A673 (cell line): Measurements from ENCODE around the gene DLG2. TPM values are rescaled to one million over a fixed set of nuclear protein-coding genes. Genes with fewer than 3 reads are reported as not detected.

Source experiments
- BruUV-seq: library from RNA; stranded (reverse); fragments of 400-500 nt; replicated peaks from 2 replicates; lab custom pipeline; 2021; lab: Mats Ljungman, UMichigan
- CTCF ChIA-PET: fragments of 300-600 bp; sonication (Branson Sonifier 250); formaldehyde crosslinking; loops from one replicate; lab custom pipeline; 2022; ENCODE audit warnings: antibody characterized with exemption; lab: Charles Lee
- POLR2A ChIA-PET: fragments of 300-600 bp; sonication (Branson Sonifier 250); formaldehyde crosslinking; loops from one replicate; lab custom pipeline; 2022; ENCODE audit warnings: antibody characterized with exemption; ENCODE audit not compliant: low non-redundant PET; lab: Charles Lee
- DNase-seq: peaks from one replicate; pipeline ENCODE4 v3.0.0-alpha.2; 2015; ENCODE audit warnings: low spot score
- H3K27ac ChIP-seq: fragments of 200-600 bp; sonication (generic); 2 replicates; pipeline ENCODE4 v1.5.1; 2016; ENCODE audit warnings: mixed run types, low read depth, mild to moderate bottlenecking, mixed read lengths, antibody characterized with exemption, low read length; ENCODE audit not compliant: poor library complexity, severe bottlenecking
- H3K27me3 ChIP-seq: fragments of 200-600 bp; sonication (generic); replicated peaks from 2 replicates; pipeline ENCODE4 v1.6.1; 2017; ENCODE audit warnings: mixed run types, low read depth, mild to moderate bottlenecking, mixed read lengths, antibody characterized with exemption, low read length; ENCODE audit not compliant: insufficient read depth, poor library complexity
- H3K36me3 ChIP-seq: fragments of 200-600 bp; sonication (generic); 2 replicates; pipeline ENCODE4 v1.6.1; 2016; ENCODE audit warnings: mixed run types, mild to moderate bottlenecking, mixed read lengths, antibody characterized with exemption, low read length; ENCODE audit not compliant: insufficient read depth, poor library complexity, severe bottlenecking
- H3K4me1 ChIP-seq: fragments of 200-600 bp; sonication (generic); 2 replicates; pipeline ENCODE4 v1.6.1; 2017; ENCODE audit warnings: mixed run types, mild to moderate bottlenecking, mixed read lengths, antibody characterized with exemption, low read length; ENCODE audit not compliant: insufficient read depth, poor library complexity, severe bottlenecking
- H3K4me3 ChIP-seq: fragments of 200-600 bp; sonication (generic); 2 replicates; pipeline ENCODE4 v1.5.1; 2016; ENCODE audit warnings: low read depth, mixed run types, mild to moderate bottlenecking, mixed read lengths, low read length; ENCODE audit not compliant: poor library complexity, severe bottlenecking
- H3K9me3 ChIP-seq: fragments of 200-600 bp; sonication (generic); 2 replicates; pipeline ENCODE4 v1.6.1; 2016; ENCODE audit warnings: mixed run types, low read depth, mild to moderate bottlenecking, mixed read lengths, antibody characterized with exemption, low read length; ENCODE audit not compliant: poor library complexity, severe bottlenecking
- EZH2 ChIP-seq: fragments of 200-600 bp; sonication (generic); IDR thresholded peaks from 2 replicates; pipeline ENCODE4 v1.6.1; 2017; ENCODE audit warnings: borderline replicate concordance, low read depth, mild to moderate bottlenecking, mixed read lengths, antibody characterized with exemption, low read length; ENCODE audit not compliant: poor library complexity, severe bottlenecking
- intact Hi-C: fragments of 100-400 bp; cut with micrococcal nuclease; formaldehyde crosslinking; loops from one replicate; pipeline ENCODE4 v1.10.0; 2022; ENCODE audit not compliant: unreplicated experiment
- total RNA-seq: library from RNA; stranded (reverse); gene quantifications from 2 replicates; pipeline ENCODE4 v1.2.3, GENCODE V29; 2021
- TF ChIP-seq, protein P1 (sequence below): fragments of 300-800, 200-600 bp; sonication (generic); conservative IDR thresholded peaks from 2 replicates; pipeline ENCODE4 v1.5.1; 2017; ENCODE audit warnings: low read depth, mild to moderate bottlenecking, antibody characterized with exemption, low read length, moderate library complexity, mixed read lengths

Gene DLG2
- total RNA-seq, 1 experiment from 2014 or later = 277 TPM

DNA sequence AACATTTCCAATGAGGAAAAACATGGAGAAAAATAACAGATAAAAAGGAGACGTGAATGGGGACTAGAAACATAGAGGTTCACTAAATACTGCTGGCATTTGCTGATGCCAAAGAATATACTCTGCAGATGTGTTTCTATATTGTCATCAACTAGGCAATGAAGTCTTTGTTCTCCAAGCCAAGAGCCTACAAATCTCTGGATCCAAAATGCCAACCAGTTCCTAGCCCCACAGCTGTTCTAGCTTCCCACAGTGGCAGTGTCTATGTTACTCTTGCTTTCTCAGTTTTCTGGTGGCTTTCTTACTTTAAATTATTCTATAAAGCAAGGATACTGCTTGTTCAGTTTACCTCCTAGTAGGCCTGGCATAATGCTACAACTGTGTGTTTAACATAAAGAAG is 1363.1 kb downstream of the DLG2 start:
- Histone ChIP-seq H3K4me1 (no peaks in the 10 kb centered on the region), H3K27ac (no peak overlapping the region), H3K27me3 (peaks cover 13% of the 10 kb centered on the region), H3K4me3 (no peak overlapping the region), H3K36me3 (no peaks in the 10 kb centered on the region), H3K9me3 (no peaks in the 10 kb centered on the region)
- TF ChIP-seq EZH2 = no peak
- TF ChIP-seq, protein P1, sequence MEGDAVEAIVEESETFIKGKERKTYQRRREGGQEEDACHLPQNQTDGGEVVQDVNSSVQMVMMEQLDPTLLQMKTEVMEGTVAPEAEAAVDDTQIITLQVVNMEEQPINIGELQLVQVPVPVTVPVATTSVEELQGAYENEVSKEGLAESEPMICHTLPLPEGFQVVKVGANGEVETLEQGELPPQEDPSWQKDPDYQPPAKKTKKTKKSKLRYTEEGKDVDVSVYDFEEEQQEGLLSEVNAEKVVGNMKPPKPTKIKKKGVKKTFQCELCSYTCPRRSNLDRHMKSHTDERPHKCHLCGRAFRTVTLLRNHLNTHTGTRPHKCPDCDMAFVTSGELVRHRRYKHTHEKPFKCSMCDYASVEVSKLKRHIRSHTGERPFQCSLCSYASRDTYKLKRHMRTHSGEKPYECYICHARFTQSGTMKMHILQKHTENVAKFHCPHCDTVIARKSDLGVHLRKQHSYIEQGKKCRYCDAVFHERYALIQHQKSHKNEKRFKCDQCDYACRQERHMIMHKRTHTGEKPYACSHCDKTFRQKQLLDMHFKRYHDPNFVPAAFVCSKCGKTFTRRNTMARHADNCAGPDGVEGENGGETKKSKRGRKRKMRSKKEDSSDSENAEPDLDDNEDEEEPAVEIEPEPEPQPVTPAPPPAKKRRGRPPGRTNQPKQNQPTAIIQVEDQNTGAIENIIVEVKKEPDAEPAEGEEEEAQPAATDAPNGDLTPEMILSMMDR = no peak
- no peak for DNase-seq
- BruUV-seq = no TSS peak
- ChIA-PET POLR2A (no interaction called here), CTCF (no interaction called here)
- intact Hi-C loops = no loop called here

DNA sequence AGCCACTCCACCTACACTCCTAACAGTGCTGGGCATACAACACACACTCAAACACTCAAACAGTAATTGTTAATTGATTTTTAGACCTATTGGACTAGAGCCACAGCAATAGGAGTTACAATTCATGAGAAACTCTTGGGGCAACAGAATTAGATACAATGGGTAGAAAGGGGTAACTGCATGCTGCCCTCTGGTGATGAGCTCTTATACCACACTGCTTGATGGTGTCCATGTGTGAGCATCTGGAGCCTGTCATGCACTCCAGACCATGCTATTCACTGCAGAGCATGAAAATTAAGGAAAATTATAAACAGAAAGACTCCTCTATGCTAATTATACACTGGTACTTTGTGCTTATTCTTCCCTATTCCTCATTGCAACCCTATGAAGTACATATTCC is 1365.4 kb downstream of the DLG2 start:
- H3K36me3 ChIP-seq = no peaks in the 10 kb centered on the region
- TF ChIP-seq EZH2 = no peak
- TF ChIP-seq, protein P1 = peak; percentile 58
- peaks cover 13% of the 10 kb centered on the region for H3K27me3 ChIP-seq
- no peaks in the 10 kb centered on the region for H3K9me3 ChIP-seq
- no TSS peak for BruUV-seq
- H3K4me3 ChIP-seq = no peak overlapping the region
- H3K4me1 ChIP-seq = no peaks in the 10 kb centered on the region
- POLR2A ChIA-PET = no interaction called here
- DNase-seq = peak; percentile 24
- intact Hi-C loops = loop anchor here (2.0 kb wide), 1 partner anchor 425 kb away; no protein-coding TSS in a partner anchor
- CTCF ChIA-PET = interaction anchor here (1.0 kb wide), 1 partner anchor 425 kb away, joined by 6 read pairs; no protein-coding TSS in a partner anchor
- no peak overlapping the region for H3K27ac ChIP-seq

DNA sequence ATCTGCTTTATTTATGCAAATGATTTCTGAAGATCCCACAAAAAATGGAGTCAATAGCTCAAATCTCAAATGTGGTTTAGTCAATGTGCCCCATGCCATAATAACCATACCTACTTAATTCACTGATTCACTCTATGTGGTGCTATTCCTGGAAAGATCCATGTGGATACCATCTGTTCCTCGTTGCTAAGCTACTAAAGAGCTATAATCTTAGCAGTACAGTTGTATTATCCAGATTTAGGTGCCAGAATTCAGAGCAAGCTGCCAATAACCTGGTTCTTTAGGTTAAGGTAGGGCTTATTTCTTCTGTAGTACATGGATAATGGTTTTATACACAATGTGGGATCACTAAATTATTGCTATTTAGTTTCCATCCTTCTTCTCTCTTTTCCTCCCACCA is 1366.3 kb downstream of the DLG2 start:
- CTCF ChIA-PET = no interaction called here
- Histone ChIP-seq H3K27me3 (peaks cover 9% of the 10 kb centered on the region), H3K4me3 (no peak overlapping the region), H3K36me3 (no peaks in the 10 kb centered on the region), H3K9me3 (no peaks in the 10 kb centered on the region), H3K4me1 (no peaks in the 10 kb centered on the region), H3K27ac (no peak overlapping the region)
- POLR2A ChIA-PET = no interaction called here
- intact Hi-C loops = loop anchor here (2.0 kb wide), 1 partner anchor 424 kb away; no protein-coding TSS in a partner anchor
- no TSS peak for BruUV-seq
- no peak for DNase-seq
- TF ChIP-seq, protein P1 = no peak
- no peak for TF ChIP-seq EZH2
